SJCRH30 (cell line): Measurements from ENCODE around the gene TAX1BP1. TPM values are rescaled to one million over a fixed set of nuclear protein-coding genes. Genes with fewer than 3 reads are reported as not detected.
"Not testable (repeated sequence)": the region's sequence is repeated elsewhere in the genome, so short reads cannot be mapped to it uniquely, and the experiment has no call there.

Experiments used
- DNase-seq, 2 experiments: peaks; one replicate each; pipeline ENCODE4 v3.0.0-alpha.2; 2015 to 2020
- H3K27ac ChIP-seq: fragments of 250-450 bp; sonication (Bioruptor Pico); 2 replicates; pipeline ENCODE4 v1.5.1; 2020; ENCODE audit warnings: mild to moderate bottlenecking, moderate library complexity
- H3K27me3 ChIP-seq: fragments of 250-450 bp; sonication (Bioruptor Pico); 2 replicates; pipeline ENCODE4 v1.5.1; 2020; ENCODE audit warnings: mild to moderate bottlenecking, moderate library complexity
- H3K36me3 ChIP-seq: fragments of 250-450 bp; sonication (Bioruptor Pico); 2 replicates; pipeline ENCODE4 v1.5.1; 2020; ENCODE audit warnings: mild to moderate bottlenecking, moderate library complexity
- H3K4me1 ChIP-seq: fragments of 250-450 bp; sonication (Bioruptor Pico); 2 replicates; pipeline ENCODE4 v1.5.1; 2020; ENCODE audit warnings: mild to moderate bottlenecking, moderate library complexity
- H3K4me3 ChIP-seq: fragments of 250-450 bp; sonication (Bioruptor Pico); 2 replicates; pipeline ENCODE4 v1.5.1; 2020; ENCODE audit warnings: mild to moderate bottlenecking, moderate library complexity
- H3K9me3 ChIP-seq: fragments of 250-450 bp; sonication (Bioruptor Pico); replicated peaks from 2 replicates; pipeline ENCODE4 v1.5.1; 2020; ENCODE audit warnings: mild to moderate bottlenecking, moderate library complexity
- total RNA-seq: library from RNA; depleted of rRNA; stranded (reverse); fragments of >200 nt; shearing (Covaris generic); gene quantifications from 2 replicates; pipeline ENCODE4 v1.2.3, GENCODE V29; 2014

TAX1BP1 gene
- total RNA-seq, 1 experiment from 2014 or later, result 93.3 TPM

GRCh38 chr7:27834179-27834921 lies 94.4 kb downstream of the TAX1BP1 start:
- H3K4me1 ChIP-seq, result peaks cover 7% of the 10 kb centered on the region
- no peaks in the 10 kb centered on the region for H3K27me3 ChIP-seq
- H3K4me3 ChIP-seq, result no peak overlapping the region
- no peaks in the 10 kb centered on the region for H3K9me3 ChIP-seq
- no peak for DNase-seq
- H3K27ac ChIP-seq, result no peak overlapping the region
- no peaks in the 10 kb centered on the region for H3K36me3 ChIP-seq

DNA sequence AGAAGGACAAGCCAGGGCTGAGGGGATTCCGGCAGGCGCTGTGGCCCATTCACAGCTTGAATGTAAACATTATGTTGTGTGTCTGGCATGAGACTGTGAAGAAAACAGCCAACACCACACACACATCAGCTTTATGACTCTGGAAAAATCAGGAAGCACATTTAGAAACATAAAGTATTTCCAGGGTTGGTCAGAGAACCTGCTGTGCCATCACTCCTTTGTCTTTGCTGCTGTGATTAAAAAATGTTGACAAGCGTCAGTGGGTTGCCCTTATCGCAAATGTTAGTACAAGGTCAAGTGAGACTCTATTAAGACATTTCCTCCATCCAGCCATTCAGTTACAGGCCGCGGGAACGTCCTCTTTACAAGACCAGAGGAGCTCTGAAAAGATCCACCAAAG lies 95.4 kb downstream of the TAX1BP1 start:
- Histone ChIP-seq H3K9me3 (no peaks in the 10 kb centered on the region), H3K27ac (no peak overlapping the region), H3K4me3 (no peak overlapping the region), H3K27me3 (no peaks in the 10 kb centered on the region), H3K4me1 (peaks cover 7% of the 10 kb centered on the region), H3K36me3 (no peaks in the 10 kb centered on the region)
- DNase-seq, result no peak

GRCh38 chr7:27836536-27836935 lies 96.6 kb downstream of the TAX1BP1 start:
- no peaks in the 10 kb centered on the region for H3K27me3 ChIP-seq
- no peaks in the 10 kb centered on the region for H3K36me3 ChIP-seq
- H3K9me3 ChIP-seq, result no peaks in the 10 kb centered on the region
- no peak overlapping the region for H3K27ac ChIP-seq
- DNase-seq, result no peak
- H3K4me1 ChIP-seq, result no peaks in the 10 kb centered on the region
- H3K4me3 ChIP-seq, result no peak overlapping the region

DNA sequence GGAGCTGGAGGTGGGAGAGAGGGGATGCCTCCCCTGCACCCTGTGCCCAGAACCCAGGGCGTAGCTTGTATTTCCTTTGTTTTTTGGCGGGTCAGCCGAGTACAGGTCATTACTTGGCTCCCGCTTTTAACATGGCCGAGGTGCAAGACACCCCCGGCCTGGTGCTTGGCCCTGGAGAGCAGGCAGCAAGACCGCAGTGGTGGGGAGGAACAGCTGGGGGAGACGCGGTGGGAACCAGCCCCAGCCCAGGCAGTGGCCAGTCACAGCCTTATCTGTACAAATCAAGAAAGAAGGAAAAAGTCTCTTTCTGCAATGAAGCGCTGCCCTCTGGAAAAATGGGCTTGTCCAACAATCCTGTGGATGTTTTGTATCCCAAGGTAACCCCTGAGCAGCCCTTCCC lies 99.1 kb downstream of the TAX1BP1 start:
- Histone ChIP-seq H3K4me1 (no peaks in the 10 kb centered on the region), H3K9me3 (no peaks in the 10 kb centered on the region), H3K27ac (no peak overlapping the region), H3K27me3 (no peaks in the 10 kb centered on the region), H3K36me3 (no peaks in the 10 kb centered on the region), H3K4me3 (no peak overlapping the region)
- DNase-seq, result no peak

DNA sequence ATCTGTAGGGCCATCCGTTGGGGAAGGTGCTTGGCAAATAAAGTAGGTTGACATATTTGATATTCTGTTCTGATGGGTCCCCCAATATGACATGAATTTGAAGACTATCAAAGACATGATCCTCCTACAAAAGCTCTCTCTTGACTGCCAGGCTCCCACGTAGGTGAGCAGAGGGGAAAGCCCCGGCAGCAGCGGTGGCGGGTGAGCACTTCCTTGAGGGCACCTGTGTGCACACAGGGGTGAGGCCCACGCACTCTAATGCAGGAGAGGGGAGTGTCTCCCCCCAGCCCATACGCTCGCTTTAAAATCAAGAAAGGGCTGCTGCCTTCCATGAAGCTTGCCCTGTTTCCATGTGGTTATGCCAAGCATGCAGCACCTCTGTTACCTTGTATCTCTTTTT lies 100.4 kb downstream of the TAX1BP1 start:
- Histone ChIP-seq H3K36me3 (no peaks in the 10 kb centered on the region), H3K9me3 (no peaks in the 10 kb centered on the region), H3K4me1 (no peaks in the 10 kb centered on the region), H3K4me3 (no peak overlapping the region), H3K27me3 (no peaks in the 10 kb centered on the region), H3K27ac (no peak overlapping the region)
- no peak for DNase-seq

DNA sequence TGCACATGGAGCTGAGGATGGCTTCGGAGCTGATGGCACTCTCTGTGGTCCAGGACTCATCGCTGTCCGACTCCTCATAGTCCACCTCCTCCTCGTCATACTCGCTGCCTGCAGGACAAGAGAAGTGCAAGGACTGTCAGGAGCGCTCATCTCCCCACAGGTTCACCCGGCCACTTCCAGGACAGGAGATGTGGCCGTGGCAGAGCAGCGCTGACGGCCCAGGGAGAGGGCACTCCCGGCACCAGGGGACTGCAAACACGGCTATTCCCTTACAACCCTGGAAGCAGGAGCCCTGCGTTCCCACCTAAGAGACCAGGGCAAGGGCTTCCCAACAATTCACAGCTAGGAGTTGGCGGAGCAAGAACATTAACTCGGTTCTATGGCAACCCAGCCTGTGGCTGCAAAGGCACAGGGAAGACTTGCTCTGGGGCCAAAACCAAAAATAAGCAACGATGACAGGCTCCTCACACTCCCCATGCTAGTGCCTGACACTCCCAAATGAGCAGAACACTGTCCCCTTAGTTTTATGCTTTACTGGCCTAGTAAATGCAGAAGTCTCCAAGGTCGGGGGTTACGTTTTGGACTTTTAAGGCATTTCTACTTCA lies 100.9 kb downstream of the TAX1BP1 start:
- no peaks in the 10 kb centered on the region for H3K4me1 ChIP-seq
- H3K27me3 ChIP-seq, result no peaks in the 10 kb centered on the region
- H3K36me3 ChIP-seq, result no peaks in the 10 kb centered on the region
- no peaks in the 10 kb centered on the region for H3K9me3 ChIP-seq
- H3K27ac ChIP-seq, result no peak overlapping the region
- no peak for DNase-seq
- no peak overlapping the region for H3K4me3 ChIP-seq

GRCh38 chr7:27842094-27842692 lies 102.2 kb downstream of the TAX1BP1 start:
- H3K9me3 ChIP-seq, result no peaks in the 10 kb centered on the region
- H3K4me1 ChIP-seq, result no peaks in the 10 kb centered on the region
- H3K36me3 ChIP-seq, result no peaks in the 10 kb centered on the region
- no peak overlapping the region for H3K4me3 ChIP-seq
- H3K27ac ChIP-seq, result no peak overlapping the region
- no peak for DNase-seq
- no peaks in the 10 kb centered on the region for H3K27me3 ChIP-seq

GRCh38 chr7:27842851-27843250 lies 102.9 kb downstream of the TAX1BP1 start:
- no peak overlapping the region for H3K27ac ChIP-seq
- no peaks in the 10 kb centered on the region for H3K36me3 ChIP-seq
- no peaks in the 10 kb centered on the region for H3K9me3 ChIP-seq
- H3K4me3 ChIP-seq, result no peak overlapping the region
- H3K27me3 ChIP-seq, result no peaks in the 10 kb centered on the region
- H3K4me1 ChIP-seq, result no peaks in the 10 kb centered on the region
- DNase-seq, result no peak

DNA sequence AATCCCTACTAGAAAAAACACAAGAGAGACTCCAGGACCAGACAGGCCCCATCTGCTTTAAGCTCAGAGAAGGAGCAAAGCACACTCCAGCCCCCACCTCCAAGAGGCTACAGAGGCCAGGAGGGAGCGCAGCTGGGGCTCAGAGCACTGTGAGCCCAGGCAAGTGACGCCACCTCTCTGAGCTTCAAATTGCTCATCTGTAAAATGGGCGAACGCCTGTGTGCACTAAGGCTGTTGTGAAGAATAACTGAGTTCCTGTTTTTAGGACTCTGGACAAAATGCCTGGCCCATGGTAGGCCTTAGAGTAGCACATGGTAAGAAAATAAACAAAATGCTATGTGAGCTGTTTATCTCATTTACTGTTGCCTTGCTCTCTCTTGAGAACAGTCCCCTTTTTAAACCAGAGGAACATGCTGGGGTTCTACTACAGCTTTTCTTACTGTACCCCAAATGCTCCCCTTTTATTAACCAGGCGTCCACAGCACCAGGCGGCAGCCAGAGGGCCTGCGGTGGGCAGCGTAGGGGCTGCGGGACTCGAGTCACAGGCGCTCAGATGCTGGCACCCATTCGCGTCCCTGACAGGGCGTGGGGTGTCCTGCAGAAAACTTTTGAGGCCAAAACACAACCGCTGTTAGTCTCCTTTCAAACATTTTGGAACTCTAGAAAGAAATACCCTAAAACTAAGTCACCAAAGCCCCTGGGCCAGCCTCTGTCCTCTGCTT lies 103.8 kb downstream of the TAX1BP1 start:
- Histone ChIP-seq H3K36me3 (no peaks in the 10 kb centered on the region), H3K9me3 (no peaks in the 10 kb centered on the region), H3K27ac (no peak overlapping the region), H3K4me3 (no peak overlapping the region), H3K27me3 (no peaks in the 10 kb centered on the region), H3K4me1 (no peaks in the 10 kb centered on the region)
- no peak for DNase-seq

GRCh38 chr7:27846388-27846787 lies 106.4 kb downstream of the TAX1BP1 start:
- no peak overlapping the region for H3K4me3 ChIP-seq
- no peaks in the 10 kb centered on the region for H3K9me3 ChIP-seq
- no peaks in the 10 kb centered on the region for H3K4me1 ChIP-seq
- no peaks in the 10 kb centered on the region for H3K36me3 ChIP-seq
- no peak overlapping the region for H3K27ac ChIP-seq
- DNase-seq, result peak in 1 of 2 experiments; percentile 23
- no peaks in the 10 kb centered on the region for H3K27me3 ChIP-seq

DNA sequence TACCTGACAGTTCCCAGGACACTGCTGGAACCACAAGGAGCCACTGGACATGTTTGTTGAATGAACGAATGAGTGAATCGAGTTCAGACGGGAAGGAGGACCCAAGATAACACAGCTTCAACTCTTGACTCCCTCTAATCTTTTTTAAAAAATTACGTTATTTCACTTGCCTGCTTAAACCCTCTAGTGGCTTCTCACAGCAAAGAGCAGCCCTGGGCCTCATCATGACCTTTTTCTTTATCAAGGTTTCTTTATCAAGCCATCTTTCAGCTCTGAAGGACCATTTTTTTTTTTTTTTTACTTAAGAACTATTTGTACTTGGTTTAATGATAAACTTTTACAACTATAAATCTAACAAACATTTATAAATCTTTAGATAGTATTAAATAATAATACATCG lies 110.6 kb downstream of the TAX1BP1 start:
- Histone ChIP-seq H3K4me3 (no peak overlapping the region), H3K27me3 (no peaks in the 10 kb centered on the region), H3K4me1 (no peaks in the 10 kb centered on the region), H3K27ac (no peak overlapping the region), H3K36me3 (no peaks in the 10 kb centered on the region), H3K9me3 (no peaks in the 10 kb centered on the region; the same call in 1 of the 2 replicates)
- no peak for DNase-seq

GRCh38 chr7:27856703-27857485 lies 116.9 kb downstream of the TAX1BP1 start:
- DNase-seq, result not testable (repeated sequence)

GRCh38 chr7:27860800-27861199 lies 120.8 kb downstream of the TAX1BP1 start:
- no peaks in the 10 kb centered on the region; the same call in 1 of the 2 replicates for H3K9me3 ChIP-seq
- H3K4me1 ChIP-seq, result no peaks in the 10 kb centered on the region
- H3K27ac ChIP-seq, result no peak overlapping the region
- no peak for DNase-seq
- H3K36me3 ChIP-seq, result no peaks in the 10 kb centered on the region
- H3K4me3 ChIP-seq, result no peak overlapping the region
- H3K27me3 ChIP-seq, result no peaks in the 10 kb centered on the region

More at GRCh38 chr7:27856703-27857485, 116.9 kb downstream of the TAX1BP1 start:
- H3K27ac ChIP-seq, H3K9me3 ChIP-seq, H3K36me3 ChIP-seq, H3K4me1 ChIP-seq, H3K27me3 ChIP-seq, H3K4me3 ChIP-seq: not testable (repeated sequence)

DNA sequence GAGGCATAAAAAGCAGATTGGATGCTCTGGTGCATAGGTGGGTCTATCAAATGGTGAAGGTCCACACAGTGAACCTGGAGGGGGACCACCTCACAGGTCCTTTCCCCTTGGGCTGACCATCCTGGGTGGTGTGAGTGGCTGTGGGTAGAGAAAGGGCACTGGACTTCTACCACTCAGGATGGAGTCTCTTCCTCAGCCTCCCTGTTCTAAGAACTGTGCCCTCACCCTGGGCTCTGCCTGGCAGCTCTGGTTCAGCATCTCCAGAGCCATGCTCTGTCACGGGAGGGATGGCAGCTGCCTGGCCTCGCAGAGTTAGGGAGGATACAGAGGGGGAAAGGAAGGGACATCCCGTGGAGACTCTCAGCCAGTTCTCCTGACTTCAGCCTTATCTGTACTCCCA lies 121.8 kb downstream of the TAX1BP1 start:
- H3K9me3 ChIP-seq, result no peaks in the 10 kb centered on the region
- H3K36me3 ChIP-seq, result no peaks in the 10 kb centered on the region
- H3K4me1 ChIP-seq, result no peaks in the 10 kb centered on the region
- no peak for DNase-seq
- no peaks in the 10 kb centered on the region for H3K27me3 ChIP-seq
- no peak overlapping the region for H3K27ac ChIP-seq
- H3K4me3 ChIP-seq, result no peak overlapping the region
